CD4-positive, alpha-beta T cell treated with Interleukin-2 at 100 ng/mL for 4 hours (primary cell): Measurements from ENCODE around the gene VPS36.
"Not testable (repeated sequence)": the region's sequence is repeated elsewhere in the genome, so short reads cannot be mapped to it uniquely, and the experiment has no call there.

Experiments
- DNase-seq: peaks from one replicate; pipeline ENCODE4 v3.0.0-alpha.2; 2020; ENCODE audit warnings: low spot score

The VPS36 gene

GRCh38 chr13:52374873-52375411, 75.5 kb downstream of the VPS36 start:
- no peak for DNase-seq

GRCh38 chr13:52374389-52374788, 76.0 kb downstream of the VPS36 start:
- DNase-seq: no peak

- not testable (repeated sequence) for DNase-seq
These were observed 77.2 kb downstream of the VPS36 start for GRCh38 chr13:52373277-52373676.

GRCh38 chr13:52371736-52372247, 78.6 kb downstream of the VPS36 start:
- DNase-seq: no peak

- DNase-seq: no peak
These were observed 84.1 kb downstream of the VPS36 start for GRCh38 chr13:52366291-52366690.
